SK-N-SH treated with all-trans-retinoic acid at 6 μM for 48 hours (cell line): ENCODE data around the gene WBP2.

Experiments used
- ARNTL ChIP-seq: fragments of 450-650 bp; formaldehyde crosslinking; IDR thresholded peaks from 2 replicates; pipeline ENCODE4 v1.5.0; 2020; ENCODE audit warnings: low read depth, mild to moderate bottlenecking, moderate library complexity, borderline replicate concordance
- GLIS3 ChIP-seq: fragments of 250-450 bp; sonication (Bioruptor Pico); IDR thresholded peaks from 2 replicates; pipeline ENCODE4 v1.5.0; 2020; ENCODE audit warnings: mild to moderate bottlenecking, moderate library complexity
- ISL1 ChIP-seq: fragments of 250-450 bp; sonication (Bioruptor Pico); IDR thresholded peaks from 2 replicates; pipeline ENCODE4 v2.1.2; 2022; ENCODE audit warnings: mild to moderate bottlenecking, moderate library complexity
- RARB ChIP-seq: fragments of 250-450 bp; sonication (Bioruptor Pico); IDR thresholded peaks from 2 replicates; pipeline ENCODE4 v1.8.0; 2021; ENCODE audit warnings: mild to moderate bottlenecking, moderate library complexity
- TOX ChIP-seq: fragments of 250-450 bp; sonication (Bioruptor Pico); IDR thresholded peaks from 2 replicates; pipeline ENCODE4 v1.8.0; 2021; ENCODE audit warnings: mild to moderate bottlenecking, moderate library complexity, borderline replicate concordance
- ZC3H10 ChIP-seq: fragments of 250-450 bp; sonication (Bioruptor Pico); IDR thresholded peaks from 2 replicates; pipeline ENCODE4 v1.5.1; 2021; ENCODE audit warnings: mild to moderate bottlenecking, moderate library complexity
- ZNF8 ChIP-seq: fragments of 450-650 bp; formaldehyde crosslinking; IDR thresholded peaks from 2 replicates; pipeline ENCODE4 v1.5.0; 2020; ENCODE audit warnings: mild to moderate bottlenecking, moderate library complexity
- TF ChIP-seq, protein P1 (sequence below): fragments of 250-450 bp; sonication (Bioruptor Pico); IDR thresholded peaks from 2 replicates; pipeline ENCODE4 v1.8.0; 2021; ENCODE audit warnings: low read depth, mild to moderate bottlenecking, moderate library complexity, borderline replicate concordance
- TF ChIP-seq, protein P2 (sequence below): fragments of 250-450 bp; sonication (Bioruptor Pico); IDR thresholded peaks from 2 replicates; pipeline ENCODE4 v1.8.0; 2020; ENCODE audit warnings: mild to moderate bottlenecking, moderate library complexity, borderline replicate concordance

DNA sequence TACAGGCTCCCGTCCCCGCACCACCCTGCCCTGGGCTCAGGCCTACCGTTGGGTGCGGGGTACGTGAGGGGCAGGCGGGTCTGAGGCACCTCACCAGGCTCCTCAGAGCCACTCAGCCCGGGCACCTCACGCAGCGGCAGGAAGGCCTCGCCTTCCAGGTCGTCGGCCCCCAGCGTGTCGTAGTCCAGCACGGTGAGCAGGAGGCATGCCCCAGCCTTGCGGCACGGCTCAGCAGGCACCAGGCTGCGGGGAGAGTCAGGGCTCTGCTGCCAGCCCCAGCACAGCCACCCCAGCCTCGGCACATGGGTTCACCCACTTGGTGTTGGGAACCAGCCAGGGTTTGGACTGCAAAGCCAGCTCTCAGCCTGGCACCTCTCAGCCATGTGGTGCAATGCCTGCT, 26.4 kb downstream of the WBP2 start:
- TF ChIP-seq RARB (CRISPR knock-in tag) (no peak), GLIS3 (no peak), ARNTL (CRISPR knock-in tag) (no peak), TOX (CRISPR knock-in tag) (no peak), ZNF8 (CRISPR knock-in tag) (no peak), ISL1 (CRISPR knock-in tag) (no peak), ZC3H10 (CRISPR knock-in tag) (no peak)
- TF ChIP-seq, protein P1, sequence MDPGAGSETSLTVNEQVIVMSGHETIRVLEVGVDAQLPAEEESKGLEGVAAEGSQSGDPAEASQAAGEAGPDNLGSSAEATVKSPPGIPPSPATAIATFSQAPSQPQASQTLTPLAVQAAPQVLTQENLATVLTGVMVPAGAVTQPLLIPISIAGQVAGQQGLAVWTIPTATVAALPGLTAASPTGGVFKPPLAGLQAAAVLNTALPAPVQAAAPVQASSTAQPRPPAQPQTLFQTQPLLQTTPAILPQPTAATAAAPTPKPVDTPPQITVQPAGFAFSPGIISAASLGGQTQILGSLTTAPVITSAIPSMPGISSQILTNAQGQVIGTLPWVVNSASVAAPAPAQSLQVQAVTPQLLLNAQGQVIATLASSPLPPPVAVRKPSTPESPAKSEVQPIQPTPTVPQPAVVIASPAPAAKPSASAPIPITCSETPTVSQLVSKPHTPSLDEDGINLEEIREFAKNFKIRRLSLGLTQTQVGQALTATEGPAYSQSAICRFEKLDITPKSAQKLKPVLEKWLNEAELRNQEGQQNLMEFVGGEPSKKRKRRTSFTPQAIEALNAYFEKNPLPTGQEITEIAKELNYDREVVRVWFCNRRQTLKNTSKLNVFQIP (CRISPR knock-in tag) = no peak
- TF ChIP-seq, protein P2, sequence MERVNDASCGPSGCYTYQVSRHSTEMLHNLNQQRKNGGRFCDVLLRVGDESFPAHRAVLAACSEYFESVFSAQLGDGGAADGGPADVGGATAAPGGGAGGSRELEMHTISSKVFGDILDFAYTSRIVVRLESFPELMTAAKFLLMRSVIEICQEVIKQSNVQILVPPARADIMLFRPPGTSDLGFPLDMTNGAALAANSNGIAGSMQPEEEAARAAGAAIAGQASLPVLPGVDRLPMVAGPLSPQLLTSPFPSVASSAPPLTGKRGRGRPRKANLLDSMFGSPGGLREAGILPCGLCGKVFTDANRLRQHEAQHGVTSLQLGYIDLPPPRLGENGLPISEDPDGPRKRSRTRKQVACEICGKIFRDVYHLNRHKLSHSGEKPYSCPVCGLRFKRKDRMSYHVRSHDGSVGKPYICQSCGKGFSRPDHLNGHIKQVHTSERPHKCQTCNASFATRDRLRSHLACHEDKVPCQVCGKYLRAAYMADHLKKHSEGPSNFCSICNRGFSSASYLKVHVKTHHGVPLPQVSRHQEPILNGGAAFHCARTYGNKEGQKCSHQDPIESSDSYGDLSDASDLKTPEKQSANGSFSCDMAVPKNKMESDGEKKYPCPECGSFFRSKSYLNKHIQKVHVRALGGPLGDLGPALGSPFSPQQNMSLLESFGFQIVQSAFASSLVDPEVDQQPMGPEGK (CRISPR knock-in tag) = no peak
